GM04503 (cell line): Measurements from ENCODE around the gene PLIN5.

Source experiments
- DNase-seq: peaks from one replicate; pipeline ENCODE4 v3.0.0-alpha.2; 2012; ENCODE audit warnings: low read depth

Gene PLIN5

GRCh38 chr19:4534836-4535658 lies at the start of gene PLIN5:
TSS of gene PLIN5 (minus strand) at chr19:4535224. CDS start at chr19:4534074, 1,150 bp downstream.
- DNase-seq = no peak

- no peak for DNase-seq
These were observed 49.1 kb upstream of the PLIN5 start for GRCh38 chr19:4583961-4584669.

- no peak for DNase-seq
These were observed 48.2 kb upstream of the PLIN5 start for GRCh38 chr19:4582980-4583842.

- DNase-seq = no peak
These were observed 46.9 kb upstream of the PLIN5 start for GRCh38 chr19:4581666-4582553.

GRCh38 chr19:4580961-4581665 lies 46.1 kb upstream of the PLIN5 start:
- DNase-seq = no peak

- DNase-seq = no peak
These were observed 45.2 kb upstream of the PLIN5 start for GRCh38 chr19:4580021-4580901.

- no peak for DNase-seq
These were observed 44.4 kb upstream of the PLIN5 start for GRCh38 chr19:4579389-4579788.

GRCh38 chr19:4578552-4579248 lies 43.7 kb upstream of the PLIN5 start:
- no peak for DNase-seq

- DNase-seq = no peak
These were observed 42.2 kb upstream of the PLIN5 start for GRCh38 chr19:4577020-4577782.

GRCh38 chr19:4576016-4576933 lies 41.3 kb upstream of the PLIN5 start:
- no peak for DNase-seq

GRCh38 chr19:4575267-4576015 lies 40.4 kb upstream of the PLIN5 start:
- peak; percentile 61 for DNase-seq

- no peak for DNase-seq
These were observed 38.7 kb upstream of the PLIN5 start for GRCh38 chr19:4573682-4574081.

GRCh38 chr19:4571305-4571917 lies 36.4 kb upstream of the PLIN5 start:
- no peak for DNase-seq

- DNase-seq = no peak
These were observed 35.9 kb upstream of the PLIN5 start for GRCh38 chr19:4570916-4571304.

GRCh38 chr19:4570402-4570801 lies 35.4 kb upstream of the PLIN5 start:
- DNase-seq = no peak

GRCh38 chr19:4568886-4569285 lies 33.9 kb upstream of the PLIN5 start:
- DNase-seq = no peak
